HEK293T (cell line): ENCODE results near the gene CPT1B.
A peak's percentile ranks its signal among the peaks of the same experiment; 100 is the strongest.

Experiments used
- CTBP1 ChIP-seq: fragments of 450-650 bp; IDR thresholded peaks from 2 replicates; pipeline ENCODE4 v1.6.1; 2016; ENCODE audit warnings: borderline replicate concordance
- FOXA1 ChIP-seq: fragments of 450-650 bp; IDR thresholded peaks from 2 replicates; pipeline ENCODE4 v1.6.1; 2016; ENCODE audit warnings: mild to moderate bottlenecking
- FOXK2 ChIP-seq: fragments of 450-650 bp; IDR thresholded peaks from 2 replicates; pipeline ENCODE4 v1.6.1; 2016; ENCODE audit warnings: mild to moderate bottlenecking
- HDGF ChIP-seq: fragments of 450-650 bp; IDR thresholded peaks from 2 replicates; pipeline ENCODE4 v1.6.1; 2017; ENCODE audit warnings: antibody characterized with exemption, borderline replicate concordance
- TARDBP ChIP-seq: fragments of 450-650 bp; IDR thresholded peaks from 2 replicates; pipeline ENCODE4 v1.6.1; 2016

DNA sequence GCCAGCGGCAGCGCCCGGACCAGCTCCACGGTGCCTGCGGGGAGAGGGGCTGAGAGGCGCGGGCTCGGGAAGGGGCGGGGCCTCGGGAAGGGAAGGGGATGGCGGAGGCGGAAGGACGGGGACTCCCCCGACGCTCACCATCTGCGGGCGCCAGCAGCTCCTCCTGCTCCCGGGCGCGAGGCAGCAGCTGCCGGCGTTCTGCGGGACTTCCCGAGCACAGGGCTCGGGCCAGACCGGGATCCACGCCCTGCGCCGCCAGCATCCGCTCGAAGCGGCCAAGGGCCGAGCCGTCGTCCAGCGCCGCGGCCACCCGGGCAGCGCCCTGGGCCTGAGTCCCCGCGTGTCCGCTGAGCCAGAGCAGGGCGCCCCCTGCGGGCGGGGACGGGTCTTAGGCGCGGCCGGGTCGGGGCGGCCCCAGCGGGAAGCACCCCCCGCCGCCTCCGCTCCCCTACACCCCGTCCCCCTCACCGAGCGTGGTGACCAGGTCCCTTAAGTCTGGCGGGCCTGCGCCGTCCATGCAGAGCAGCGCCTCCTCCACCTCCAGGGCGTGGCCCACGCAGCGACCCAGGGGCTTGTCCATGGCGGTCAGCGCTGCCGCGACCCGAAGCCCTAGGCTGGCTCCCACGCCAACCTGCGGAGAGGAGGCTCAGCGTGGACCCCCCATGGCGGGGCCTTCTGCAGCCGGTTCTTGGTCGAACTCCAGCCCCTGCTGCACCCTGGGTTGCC, 52.0 kb downstream of the CPT1B start:
- no peak for TF ChIP-seq FOXA1
- no peak for TF ChIP-seq CTBP1
- peak; percentile 58; the same call in 1 of the 2 replicates for TF ChIP-seq TARDBP
- TF ChIP-seq FOXK2, result no peak
- TF ChIP-seq HDGF, result no peak
